NCI-H82 treated with DMSO at 0.1 percent for 48 hours (cell line): ENCODE data around the gene GZF1.

Experiments used
- DNase-seq: peaks from one replicate; lab custom pipeline; 2025; ENCODE audit not compliant: unreplicated experiment; lab: John Stamatoyannopoulos, UW

GZF1 gene

DNA sequence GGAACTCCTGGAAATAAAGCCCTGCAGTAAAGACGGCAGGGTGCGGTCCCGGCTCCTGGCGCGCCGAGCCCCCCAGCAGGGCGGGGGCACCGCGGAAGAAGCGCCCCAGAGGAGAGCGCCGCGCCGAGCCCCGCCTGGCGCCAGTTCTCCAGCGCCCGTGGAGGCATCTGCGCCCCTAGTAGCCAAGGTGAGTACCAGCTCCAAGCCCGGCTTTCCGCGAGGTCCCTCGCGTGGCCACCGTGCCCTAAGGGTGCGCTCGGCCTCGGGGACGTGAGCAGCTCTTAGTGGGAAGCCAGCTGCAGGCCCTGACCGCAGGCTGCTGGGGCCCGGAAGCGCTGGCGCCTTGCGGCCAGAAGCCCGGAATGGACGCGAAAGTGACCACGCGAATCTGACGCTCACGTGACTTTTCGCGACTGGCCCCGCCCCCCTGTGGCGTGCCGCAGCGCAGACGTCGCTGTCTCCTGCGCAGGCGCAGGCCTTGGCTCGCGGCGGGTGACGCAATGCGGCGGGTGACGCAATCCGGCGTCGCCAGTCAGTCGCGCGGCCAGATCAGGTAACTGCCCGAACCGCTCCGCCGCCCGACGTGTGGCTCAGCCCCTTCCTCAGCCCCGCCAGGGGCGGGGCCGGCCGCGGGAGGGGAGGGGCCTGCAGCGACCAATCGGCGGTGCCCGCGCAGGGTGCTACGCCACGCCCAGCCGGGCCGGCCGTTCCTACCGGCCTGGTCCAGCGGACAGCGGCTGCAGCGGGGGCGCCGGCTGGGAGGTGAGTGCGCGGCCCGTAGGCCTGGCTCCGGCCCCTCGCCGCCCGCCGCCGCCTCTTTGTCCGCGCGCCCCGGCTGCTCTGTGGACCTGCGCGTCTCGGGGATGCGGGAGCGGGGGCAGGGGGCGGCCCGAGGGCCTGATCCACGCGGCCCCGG, at the start of gene GZF1:
Gene GZF1 (plus strand): TSS at position 707 of the 916 bp plus-strand sequence. CDS start 2,202 bp downstream, outside the sequence.
- DNase-seq: peak; percentile 90

DNA sequence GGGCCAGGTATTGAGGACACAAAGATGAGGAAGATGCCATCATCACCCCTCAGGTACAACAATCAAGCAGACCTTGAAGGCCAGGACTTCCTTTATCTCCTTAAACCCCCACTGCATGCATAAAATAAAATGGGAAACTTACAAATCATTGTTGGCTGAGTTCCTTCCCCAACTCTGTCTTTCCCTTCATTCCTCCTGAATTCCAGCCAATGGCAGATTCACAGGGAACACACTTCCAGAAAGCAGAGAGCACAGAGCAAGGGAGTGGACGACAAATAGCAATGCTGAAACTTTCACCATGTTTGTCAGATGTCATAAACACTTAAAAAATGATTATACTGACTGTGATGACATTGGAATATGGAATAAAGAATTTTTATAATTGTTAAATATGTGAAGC, 48.7 kb upstream of the GZF1 start:
- DNase-seq: no peak

DNA sequence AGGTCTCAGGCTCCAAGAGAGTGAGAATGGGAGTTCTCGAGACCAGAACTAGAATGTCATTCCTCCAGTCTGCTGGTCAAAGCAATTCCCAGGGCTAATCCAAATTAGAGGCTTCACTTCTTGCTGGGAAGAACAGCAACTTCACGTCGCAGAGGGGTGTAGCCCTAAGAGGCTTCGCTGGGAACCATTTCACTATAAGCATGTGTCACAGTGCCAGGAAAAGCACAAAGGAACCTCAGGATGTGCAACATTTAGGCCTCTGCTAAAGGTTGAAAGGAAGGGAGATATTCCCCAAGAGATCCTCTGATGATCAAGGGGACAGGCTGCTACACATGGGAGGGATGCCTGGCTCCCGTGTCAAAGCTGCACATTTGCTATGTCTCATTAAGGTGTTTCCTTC, 47.3 kb upstream of the GZF1 start:
- no peak for DNase-seq

GRCh38 chr20:23315099-23315498, 46.9 kb upstream of the GZF1 start:
- DNase-seq: no peak

DNA sequence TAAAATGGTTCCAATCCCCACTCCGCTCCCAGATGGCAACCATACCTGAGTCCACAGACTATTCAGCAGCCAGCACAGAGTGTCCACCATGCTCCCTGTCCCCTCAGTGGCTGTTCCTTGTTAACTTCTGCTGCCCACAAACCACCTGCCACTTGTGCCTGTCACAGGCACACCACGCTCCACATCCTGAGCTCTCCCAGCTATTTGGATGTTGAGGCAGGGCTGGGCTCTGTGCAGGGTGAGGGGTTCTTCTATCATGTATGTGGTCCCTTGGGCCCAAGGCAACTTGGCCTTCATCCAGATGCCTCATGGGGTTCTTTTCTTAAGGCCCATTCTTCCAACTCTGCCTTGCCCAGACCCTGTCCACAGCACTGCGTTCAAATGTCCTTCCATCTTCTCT, 45.4 kb upstream of the GZF1 start:
- no peak for DNase-seq

GRCh38 chr20:23317081-23317480, 44.9 kb upstream of the GZF1 start:
- no peak for DNase-seq

GRCh38 chr20:23318347-23318746, 43.6 kb upstream of the GZF1 start:
- no peak for DNase-seq

DNA sequence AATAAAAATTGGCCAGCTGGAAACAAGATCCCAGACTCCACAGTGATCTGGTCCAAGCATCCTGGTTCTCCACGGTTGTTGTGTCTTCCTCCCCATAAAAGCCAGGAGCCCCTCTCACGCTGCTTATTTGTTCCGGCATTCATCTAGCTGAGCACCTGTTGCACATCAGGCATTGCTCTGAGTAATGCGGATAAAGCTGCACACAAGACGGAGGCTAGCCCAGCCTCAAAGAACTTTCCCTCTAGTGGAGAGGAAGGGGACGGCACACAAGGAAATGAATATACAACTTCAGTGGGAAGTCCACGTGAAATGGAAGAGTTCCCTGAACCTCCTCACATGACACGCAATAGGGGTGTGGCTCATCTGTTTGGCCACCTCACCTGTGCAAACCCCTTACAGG, 41.7 kb upstream of the GZF1 start:
- DNase-seq: no peak

DNA sequence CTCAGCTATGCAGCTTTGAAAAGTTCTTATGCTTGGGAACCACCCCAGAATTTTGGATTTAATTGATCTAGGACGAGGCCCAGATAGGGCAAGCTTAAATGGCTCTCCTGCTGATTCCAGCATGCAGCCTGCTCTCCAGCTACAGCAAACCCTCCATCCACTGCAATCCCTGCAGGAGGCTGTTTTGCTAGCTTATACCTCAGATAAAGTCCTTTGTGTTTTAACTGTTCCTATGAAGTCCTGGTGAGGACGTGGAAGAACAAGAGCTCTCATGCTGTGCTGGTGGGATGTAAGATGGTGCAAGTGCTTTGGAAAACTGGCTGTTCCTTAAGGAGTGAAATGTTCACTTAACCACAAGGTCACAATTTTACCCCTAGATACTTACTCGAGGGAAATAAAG, 36.9 kb upstream of the GZF1 start:
- no peak for DNase-seq

- no peak for DNase-seq
Observed at GRCh38 chr20:23326774-23327173, 35.2 kb upstream of the GZF1 start.

DNA sequence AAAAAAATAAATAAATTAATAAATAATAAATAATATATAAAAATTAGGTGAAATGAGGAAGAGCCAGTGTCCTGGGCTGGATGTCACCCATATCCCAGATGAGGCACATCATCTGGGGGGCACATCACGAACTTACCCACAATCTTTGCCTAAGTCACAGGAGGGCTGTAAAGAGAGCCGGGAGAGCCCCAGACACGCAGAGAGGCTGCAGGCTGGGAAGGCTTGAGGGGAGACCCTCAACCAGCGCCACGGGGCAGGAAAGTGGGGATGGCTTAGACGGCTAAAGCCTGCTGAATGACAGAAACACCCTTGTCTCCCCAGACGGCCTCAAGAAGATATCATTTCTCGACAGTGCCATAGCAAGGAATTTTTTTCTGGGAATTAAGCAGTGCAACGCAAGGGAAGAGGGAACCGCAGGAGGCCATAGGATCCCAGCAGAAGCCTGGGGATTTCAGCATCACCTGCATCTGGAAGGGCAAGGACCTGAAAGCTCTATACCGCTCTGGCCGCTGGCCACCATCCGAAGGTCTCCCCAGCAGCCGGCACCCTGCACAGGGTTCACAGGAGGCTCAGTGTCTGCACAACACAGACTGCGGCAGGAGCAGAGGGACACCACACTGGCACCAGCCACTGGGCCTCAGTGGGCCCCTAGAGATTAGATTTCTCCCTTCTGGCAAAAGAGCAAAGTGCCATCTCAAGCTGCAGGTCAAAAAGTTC, 34.2 kb upstream of the GZF1 start:
- DNase-seq: no peak

- DNase-seq: no peak
Observed at GRCh38 chr20:23331450-23332350, 30.3 kb upstream of the GZF1 start.

DNA sequence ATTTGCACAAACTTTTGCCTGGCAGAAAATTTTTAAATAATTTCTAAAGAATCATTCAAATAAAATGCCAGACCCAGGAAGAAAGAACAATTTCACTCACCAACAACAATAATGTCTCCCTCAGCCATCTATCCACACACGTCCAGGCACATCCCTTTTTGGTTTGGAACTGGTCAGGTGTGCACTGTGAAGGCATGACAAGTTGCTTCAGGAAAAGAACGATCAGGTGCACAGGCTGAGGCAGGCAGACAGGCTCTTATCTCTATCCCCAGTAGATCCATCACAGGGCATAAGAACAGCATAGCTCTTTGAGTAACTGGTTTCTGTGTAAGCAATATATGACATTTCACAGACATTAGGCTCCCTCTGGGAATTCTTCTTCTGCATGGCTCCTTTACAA, 29.5 kb upstream of the GZF1 start:
- no peak for DNase-seq

DNA sequence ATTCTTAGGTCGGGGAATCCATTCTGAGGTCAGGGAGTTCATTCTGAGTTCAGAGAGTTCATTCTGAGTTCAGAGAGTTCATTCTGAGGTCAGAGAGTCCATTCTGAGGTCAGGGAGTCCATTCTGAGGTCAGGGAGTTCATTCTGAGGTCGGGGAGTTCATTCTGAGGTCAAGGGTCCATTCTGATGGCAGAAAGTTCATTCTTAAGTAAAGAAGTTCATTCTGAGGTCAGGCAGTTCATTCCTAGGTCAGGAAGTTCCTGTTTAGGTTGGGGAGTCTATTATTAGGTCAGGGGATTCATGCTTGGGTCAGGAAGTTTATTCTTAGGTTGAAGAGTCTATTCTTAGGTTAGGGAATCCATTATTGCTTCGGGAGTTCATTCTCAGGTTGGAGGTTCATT, 27.9 kb upstream of the GZF1 start:
- DNase-seq: no peak

GRCh38 chr20:23335521-23335920, 26.5 kb upstream of the GZF1 start:
- DNase-seq: no peak

- DNase-seq: no peak
Observed at GRCh38 chr20:23336476-23336875, 25.5 kb upstream of the GZF1 start.

DNA sequence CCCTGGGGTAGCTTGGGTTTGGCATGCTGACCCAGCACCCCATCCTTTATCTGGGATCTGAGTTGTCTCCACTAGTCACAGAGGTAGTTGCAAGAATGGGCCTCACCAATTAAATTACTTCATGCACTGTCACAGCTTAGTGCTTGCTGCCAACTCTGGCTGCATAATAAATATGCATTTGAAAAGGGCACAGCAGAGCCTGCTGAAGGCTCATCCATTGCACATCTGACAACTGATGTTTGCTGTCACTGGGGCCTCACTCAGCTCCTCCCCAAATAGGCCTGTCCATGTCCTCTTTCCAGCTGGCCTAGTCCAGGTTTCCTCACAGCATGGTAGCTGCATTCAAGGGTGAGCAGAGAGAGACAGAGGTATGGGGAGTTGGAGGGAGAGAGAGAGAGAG, 24.7 kb upstream of the GZF1 start:
- no peak for DNase-seq

DNA sequence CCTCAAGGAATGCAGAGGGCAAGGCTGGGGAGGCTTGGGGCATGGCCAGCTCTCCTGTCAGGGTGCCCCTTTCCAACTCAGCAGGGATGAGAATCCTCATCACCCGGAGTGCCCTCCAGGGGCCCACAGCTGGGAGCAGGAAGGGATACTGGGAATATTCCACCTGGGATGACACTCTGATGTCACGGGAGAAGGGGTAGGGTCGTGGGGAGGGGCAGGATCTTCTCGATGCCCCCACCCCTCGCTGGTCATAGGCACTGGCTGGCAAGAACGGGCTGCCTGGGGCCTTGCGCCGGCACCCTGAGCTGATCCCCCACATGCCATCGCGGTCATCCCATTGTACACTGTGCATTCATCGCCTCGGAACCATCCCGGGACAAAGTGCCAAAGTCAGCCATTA, 22.0 kb upstream of the GZF1 start:
- no peak for DNase-seq

DNA sequence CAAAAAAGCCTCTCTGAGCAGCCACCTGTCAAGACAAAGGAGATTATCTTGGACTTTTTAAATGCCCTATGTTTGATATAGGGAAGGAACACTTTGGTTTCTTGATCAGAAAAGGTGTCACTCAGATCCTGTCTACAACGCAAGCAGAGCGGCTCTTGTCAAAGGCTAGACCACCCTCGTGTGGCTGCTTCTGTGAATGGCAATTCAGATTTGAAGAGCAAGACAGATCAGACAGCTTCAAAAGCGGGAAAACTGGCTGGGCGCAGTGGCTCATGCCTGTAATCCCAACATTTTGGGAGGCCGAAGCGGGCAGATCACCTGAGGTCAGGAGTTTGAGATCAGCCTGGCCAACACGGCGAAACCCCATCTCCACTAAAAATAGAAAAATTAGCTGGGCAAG, 21.5 kb upstream of the GZF1 start:
- DNase-seq: no peak

- DNase-seq: no peak
Observed at GRCh38 chr20:23341073-23341472, 20.9 kb upstream of the GZF1 start.

DNA sequence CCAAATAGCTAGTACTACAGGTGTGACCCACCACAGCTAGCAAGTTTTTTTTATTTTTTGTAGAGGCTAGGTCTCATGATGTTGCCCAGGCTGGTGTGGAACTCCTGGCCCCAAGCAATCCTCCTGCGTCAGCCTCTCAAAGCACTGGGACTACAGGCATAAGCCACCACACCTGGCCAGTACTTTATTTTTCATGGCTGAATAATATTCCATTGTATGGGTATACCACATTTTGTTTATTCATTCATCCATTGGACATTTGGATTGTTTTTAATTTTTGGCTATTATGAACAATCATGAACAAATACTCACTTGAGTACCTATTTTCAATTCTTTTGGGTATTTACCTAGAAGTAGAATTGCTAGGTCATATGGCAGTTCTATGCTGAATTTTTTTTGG, 18.4 kb upstream of the GZF1 start:
- no peak for DNase-seq
